CD4-positive, alpha-beta T cell (primary cell): Measurements from ENCODE around the gene VRK2. TPM values are rescaled to one million over a fixed set of nuclear protein-coding genes. Genes with fewer than 3 reads are reported as not detected.

ENCODE experiments used
- ATAC-seq: fragments of 200-7000 bp; cut with Tn5 transposase; one replicate; pipeline ENCODE4 v1.10.0; 2022; ENCODE audit warnings: mild to moderate bottlenecking; ENCODE audit not compliant: poor library complexity
- CTCF ChIA-PET: fragments of 350-600 bp; sonication (Branson Sonifier 250); formaldehyde crosslinking; loops from one replicate; lab custom pipeline; 2021; ENCODE audit warnings: antibody characterized with exemption, inconsistent platforms; lab: Charles Lee
- POLR2A ChIA-PET: fragments of 350-600 bp; sonication (Branson Sonifier 250); formaldehyde crosslinking; loops from one replicate; lab custom pipeline; 2021; ENCODE audit warnings: antibody characterized with exemption, inconsistent platforms; lab: Charles Lee
- DNase-seq, 14 experiments: peaks; one replicate each; pipeline ENCODE4 v3.0.0-alpha.2; 2013 to 2020; ENCODE audit warnings: mixed read lengths in 2 of 14
- H3K27ac ChIP-seq, 2 donors: one replicate each; pipeline versions ENCODE4 v1.5.1 to v1.7.0; 2013; ENCODE audit warnings: low read length in 2 of 2, low read depth in 1 of 2, mild to moderate bottlenecking in 1 of 2
- H3K27me3 ChIP-seq, 2 experiments: 1 replicate in 1 of 2; 2 replicates in 1 of 2; pipeline versions ENCODE4 v1.6.1 to v1.7.0; 2013; ENCODE audit warnings: low read length in 2 of 2, control low read depth in 1 of 2, mild to moderate bottlenecking in 1 of 2, moderate library complexity in 1 of 2; ENCODE audit not compliant: insufficient read depth in 2 of 2, control insufficient read depth in 1 of 2
- H3K36me3 ChIP-seq: one replicate; pipeline ENCODE4 v1.6.1; 2013; ENCODE audit warnings: low read length, control low read depth; ENCODE audit not compliant: insufficient read depth
- H3K4me1 ChIP-seq: one replicate; pipeline ENCODE4 v1.6.1; 2013; ENCODE audit warnings: low read length, control low read depth; ENCODE audit not compliant: insufficient read depth
- H3K4me3 ChIP-seq: one replicate; pipeline ENCODE4 v1.5.1; 2013; ENCODE audit warnings: mild to moderate bottlenecking, low read length, moderate library complexity
- H3K9me3 ChIP-seq, 2 experiments: 1 replicate in 1 of 2; 2 replicates in 1 of 2; pipeline versions ENCODE4 v1.6.1 to v1.7.0; 2013; ENCODE audit warnings: low read length in 2 of 2, mild to moderate bottlenecking in 2 of 2, control low read depth in 1 of 2, moderate library complexity in 1 of 2; ENCODE audit not compliant: control insufficient read depth in 1 of 2, insufficient read depth in 1 of 2
- H3K27ac Mint-ChIP-seq: one replicate; pipeline ENCODE4 v1.8.0; 2020; ENCODE audit warnings: mixed read lengths
- H3K27me3 Mint-ChIP-seq: one replicate; pipeline ENCODE4 v1.8.0; 2021; ENCODE audit warnings: mixed read lengths
- H3K36me3 Mint-ChIP-seq: one replicate; pipeline ENCODE4 v1.8.0; 2021; ENCODE audit warnings: low read depth, mixed read lengths
- H3K4me1 Mint-ChIP-seq: one replicate; pipeline ENCODE4 v1.8.0; 2021; ENCODE audit warnings: low read depth, mixed read lengths
- H3K4me3 Mint-ChIP-seq: one replicate; pipeline ENCODE4 v1.8.0; 2020; ENCODE audit warnings: mild to moderate bottlenecking, mixed read lengths
- H3K9me3 Mint-ChIP-seq: one replicate; pipeline ENCODE4 v1.8.0; 2020; ENCODE audit warnings: mixed read lengths
- intact Hi-C, 2 experiments: fragments of 100-400 bp; cut with DNase I in 1 of 2; cut with micrococcal nuclease in 1 of 2; formaldehyde crosslinking; loops; one replicate each; pipeline versions ENCODE4 v1.15.1 to v1.9.0; 2023 to 2025; cut with DNase I, micrococcal nuclease
- total RNA-seq, 174 experiments: library from RNA in 2 of 174; stranded (reverse) in 2 of 174; gene quantifications; one replicate each; pipeline ENCODE4 v1.2.3 and lab custom pipeline; 2021 to 2026
- TF ChIP-seq, protein P1 (sequence below): fragments of 200-600 bp; IDR thresholded peaks from one replicate; pipeline ENCODE4 v1.8.0; 2022; ENCODE audit warnings: antibody characterized with exemption, mild to moderate bottlenecking

VRK2 gene
- total RNA-seq, 2 experiments from 2014 or later, result 11.1 to 11.5 TPM

DNA sequence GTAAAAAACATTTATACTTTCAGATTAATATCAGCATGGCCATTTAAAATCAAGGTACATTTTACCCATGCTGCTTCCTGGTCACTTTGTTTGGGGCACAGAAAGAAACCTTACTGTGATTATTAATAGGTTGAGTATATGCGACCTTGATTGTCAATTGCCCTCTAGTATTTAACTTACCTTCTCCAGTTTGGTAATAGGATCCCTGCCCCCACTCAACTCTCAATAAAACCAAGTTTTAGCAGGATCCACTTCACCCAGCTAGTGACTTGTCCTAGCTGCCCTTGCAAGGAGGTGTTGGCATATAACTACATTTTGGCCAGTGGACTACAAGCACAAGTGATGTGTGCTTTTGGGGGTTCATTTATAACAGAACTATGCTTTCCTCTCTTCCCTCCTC is 160.2 kb downstream of the VRK2 start:
- intact Hi-C loops, result no loop called here
- ChIA-PET POLR2A (no interaction called here), CTCF (no interaction called here)
- Histone ChIP-seq H3K4me3 (no peak overlapping the region), H3K4me1 (no peaks in the 10 kb centered on the region), H3K27me3 (no peaks in the 10 kb centered on the region), H3K27ac (no peak overlapping the region), H3K9me3 (peaks cover 0 to 8% of the 10 kb centered on the region in 2 experiments), H3K36me3 (no peaks in the 10 kb centered on the region)
- Mint-ChIP-seq H3K9me3 (peaks cover 2% of the 10 kb centered on the region), H3K4me3 (no peak overlapping the region), H3K27me3 (no peaks in the 10 kb centered on the region), H3K4me1 (no peaks in the 10 kb centered on the region), H3K27ac (no peak overlapping the region), H3K36me3 (peaks cover 9% of the 10 kb centered on the region)
- TF ChIP-seq, protein P1, sequence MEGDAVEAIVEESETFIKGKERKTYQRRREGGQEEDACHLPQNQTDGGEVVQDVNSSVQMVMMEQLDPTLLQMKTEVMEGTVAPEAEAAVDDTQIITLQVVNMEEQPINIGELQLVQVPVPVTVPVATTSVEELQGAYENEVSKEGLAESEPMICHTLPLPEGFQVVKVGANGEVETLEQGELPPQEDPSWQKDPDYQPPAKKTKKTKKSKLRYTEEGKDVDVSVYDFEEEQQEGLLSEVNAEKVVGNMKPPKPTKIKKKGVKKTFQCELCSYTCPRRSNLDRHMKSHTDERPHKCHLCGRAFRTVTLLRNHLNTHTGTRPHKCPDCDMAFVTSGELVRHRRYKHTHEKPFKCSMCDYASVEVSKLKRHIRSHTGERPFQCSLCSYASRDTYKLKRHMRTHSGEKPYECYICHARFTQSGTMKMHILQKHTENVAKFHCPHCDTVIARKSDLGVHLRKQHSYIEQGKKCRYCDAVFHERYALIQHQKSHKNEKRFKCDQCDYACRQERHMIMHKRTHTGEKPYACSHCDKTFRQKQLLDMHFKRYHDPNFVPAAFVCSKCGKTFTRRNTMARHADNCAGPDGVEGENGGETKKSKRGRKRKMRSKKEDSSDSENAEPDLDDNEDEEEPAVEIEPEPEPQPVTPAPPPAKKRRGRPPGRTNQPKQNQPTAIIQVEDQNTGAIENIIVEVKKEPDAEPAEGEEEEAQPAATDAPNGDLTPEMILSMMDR, result no peak
- no peak for DNase-seq
- no peak for ATAC-seq

DNA sequence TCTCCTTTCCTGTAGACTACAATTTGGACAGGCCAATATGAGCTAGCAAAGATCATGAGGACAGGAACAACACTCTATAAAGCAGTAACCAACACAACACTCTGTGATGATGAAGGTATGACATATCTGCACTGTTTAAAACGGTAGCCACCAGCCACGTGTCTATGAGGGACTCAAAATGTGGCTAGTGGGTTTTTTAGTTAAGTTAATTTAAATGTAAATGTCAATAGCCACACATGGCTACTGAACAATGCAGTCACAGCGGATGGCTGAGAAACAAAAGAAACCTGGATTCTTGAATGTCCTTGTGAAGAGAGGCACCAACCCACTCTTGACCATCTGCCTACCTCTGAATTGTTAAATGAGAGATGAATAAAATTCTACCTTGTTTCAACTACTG is 160.6 kb downstream of the VRK2 start:
- ChIA-PET POLR2A (no interaction called here), CTCF (no interaction called here)
- DNase-seq (no peak), ATAC-seq (no peak)
- H3K4me1 Mint-ChIP-seq, result no peaks in the 10 kb centered on the region
- H3K36me3 Mint-ChIP-seq, result peaks cover 13% of the 10 kb centered on the region
- no peaks in the 10 kb centered on the region for H3K27me3 Mint-ChIP-seq
- H3K4me1 ChIP-seq, result no peaks in the 10 kb centered on the region
- H3K27me3 ChIP-seq, result no peaks in the 10 kb centered on the region
- intact Hi-C loops, result no loop called here
- peaks cover 2% of the 10 kb centered on the region for H3K9me3 Mint-ChIP-seq
- H3K4me3 ChIP-seq, result no peak overlapping the region
- H3K4me3 Mint-ChIP-seq, result no peak overlapping the region
- H3K9me3 ChIP-seq, result peaks cover 0 to 8% of the 10 kb centered on the region in 2 experiments
- no peaks in the 10 kb centered on the region for H3K36me3 ChIP-seq
- TF ChIP-seq, protein P1, result no peak
- H3K27ac Mint-ChIP-seq, result no peak overlapping the region
- H3K27ac ChIP-seq, result no peak overlapping the region

Other genes starting within 250 kb of the VRK2 start
- 1 to 10 TPM; 4.6 to 5.5 TPM for gene FANCL, start 194.5 kb downstream of the VRK2 start, total RNA-seq